Superior temporal gyrus (tissue), 1 donor: ENCODE data around the gene CRYGC.
"Not testable (repeated sequence)": the region's sequence is repeated elsewhere in the genome, so short reads cannot be mapped to it uniquely, and the experiment has no call there.

Experiments
- DNase-seq: peaks from one replicate; pipeline ENCODE4 v3.0.0-alpha.2; 2016; ENCODE audit errors: extremely low spot score

CRYGC gene, protein sequence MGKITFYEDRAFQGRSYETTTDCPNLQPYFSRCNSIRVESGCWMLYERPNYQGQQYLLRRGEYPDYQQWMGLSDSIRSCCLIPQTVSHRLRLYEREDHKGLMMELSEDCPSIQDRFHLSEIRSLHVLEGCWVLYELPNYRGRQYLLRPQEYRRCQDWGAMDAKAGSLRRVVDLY

DNA sequence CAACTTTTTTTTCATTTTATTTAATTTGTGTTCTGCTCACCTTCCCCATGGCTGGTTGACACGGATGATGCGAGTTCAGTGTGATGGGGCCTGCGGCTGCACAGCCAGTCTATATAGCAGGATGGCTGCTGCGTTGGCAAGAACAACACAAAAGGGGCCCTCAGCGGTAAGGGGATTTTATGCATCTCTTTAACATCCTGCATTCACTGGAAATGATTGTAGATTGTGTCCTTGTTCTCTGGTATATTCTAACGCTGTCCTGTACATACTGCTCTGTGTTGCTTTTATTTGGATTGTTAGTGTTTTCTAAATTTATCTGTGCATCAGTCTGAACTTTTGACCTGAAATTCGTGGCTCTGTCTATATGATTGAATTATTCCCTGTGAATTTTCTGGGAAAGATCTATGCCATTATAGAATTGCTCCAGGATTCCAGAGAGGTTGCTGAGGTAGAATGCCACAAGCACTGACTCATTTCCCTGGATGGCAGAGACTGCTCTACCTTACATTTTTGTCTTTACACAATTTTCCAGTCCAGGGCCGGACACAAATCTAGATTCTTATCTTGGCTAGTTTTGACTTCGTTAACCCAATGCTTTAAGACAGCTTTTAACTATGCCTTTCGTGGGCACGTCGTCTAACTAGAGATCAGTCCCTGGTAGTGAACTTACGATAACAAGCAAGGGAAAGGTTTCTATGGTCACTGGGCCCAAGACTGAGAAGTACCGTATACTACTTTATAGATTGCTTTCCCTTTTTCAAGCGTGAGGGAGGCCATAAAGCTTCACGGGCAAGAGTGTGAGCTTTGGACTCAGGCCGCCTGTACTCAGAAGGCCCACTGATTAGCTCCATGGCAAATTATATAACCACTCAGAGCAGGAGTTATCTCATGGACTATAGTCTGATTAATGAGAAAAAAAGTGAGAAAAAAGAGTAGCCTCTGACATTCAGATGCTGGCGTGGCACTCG, at the start of gene CRYGC:
Gene CRYGC, minus strand, starts transcription at position 85 of the 968 bp plus-strand sequence. Its CDS starts 36 bp downstream, at position 49.
- DNase-seq = no peak

DNA sequence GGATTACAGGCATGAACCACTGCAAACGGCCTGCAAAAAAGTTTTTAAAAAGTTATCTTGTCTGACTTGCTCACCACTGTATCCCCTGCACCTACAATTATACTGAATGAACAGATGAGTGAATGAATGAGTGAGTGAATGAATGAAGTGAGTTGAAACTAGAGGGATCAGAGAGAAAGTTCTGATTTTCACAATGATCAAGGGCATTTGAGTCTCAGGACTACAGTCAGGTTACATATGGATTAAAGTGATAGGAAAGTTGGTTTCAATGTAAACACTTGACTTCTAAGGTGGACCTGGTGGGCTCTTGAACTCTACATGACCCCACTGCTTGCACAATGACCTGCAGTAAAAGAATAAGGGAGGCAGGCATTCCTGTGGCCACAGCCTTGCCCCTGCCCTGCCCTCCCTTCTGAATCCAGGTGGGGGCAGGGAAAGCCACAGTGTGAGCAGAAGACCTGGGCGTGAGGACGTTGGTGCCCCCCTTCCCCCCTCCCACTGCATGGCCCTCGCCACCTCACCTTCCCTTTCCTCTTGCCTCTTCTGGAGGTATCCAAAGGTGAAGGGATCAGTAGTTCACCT, 49.5 kb upstream of the CRYGC start:
- DNase-seq = no peak

DNA sequence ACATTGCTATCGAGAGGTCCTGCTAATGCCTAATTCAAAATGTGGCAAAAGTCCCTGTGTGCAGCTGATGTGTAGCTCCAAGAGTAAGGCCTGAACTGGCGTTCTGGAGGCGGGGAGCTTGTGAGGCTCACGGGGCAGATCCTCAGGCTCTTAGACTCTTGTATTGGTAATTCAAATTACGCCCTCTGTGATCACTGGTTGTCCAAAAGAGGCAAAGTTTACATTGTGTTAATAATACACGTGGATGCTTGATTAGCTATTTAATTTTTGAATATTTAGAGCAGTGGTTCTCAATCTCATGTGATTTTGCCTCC, 46.2 kb upstream of the CRYGC start:
- DNase-seq = no peak

DNA sequence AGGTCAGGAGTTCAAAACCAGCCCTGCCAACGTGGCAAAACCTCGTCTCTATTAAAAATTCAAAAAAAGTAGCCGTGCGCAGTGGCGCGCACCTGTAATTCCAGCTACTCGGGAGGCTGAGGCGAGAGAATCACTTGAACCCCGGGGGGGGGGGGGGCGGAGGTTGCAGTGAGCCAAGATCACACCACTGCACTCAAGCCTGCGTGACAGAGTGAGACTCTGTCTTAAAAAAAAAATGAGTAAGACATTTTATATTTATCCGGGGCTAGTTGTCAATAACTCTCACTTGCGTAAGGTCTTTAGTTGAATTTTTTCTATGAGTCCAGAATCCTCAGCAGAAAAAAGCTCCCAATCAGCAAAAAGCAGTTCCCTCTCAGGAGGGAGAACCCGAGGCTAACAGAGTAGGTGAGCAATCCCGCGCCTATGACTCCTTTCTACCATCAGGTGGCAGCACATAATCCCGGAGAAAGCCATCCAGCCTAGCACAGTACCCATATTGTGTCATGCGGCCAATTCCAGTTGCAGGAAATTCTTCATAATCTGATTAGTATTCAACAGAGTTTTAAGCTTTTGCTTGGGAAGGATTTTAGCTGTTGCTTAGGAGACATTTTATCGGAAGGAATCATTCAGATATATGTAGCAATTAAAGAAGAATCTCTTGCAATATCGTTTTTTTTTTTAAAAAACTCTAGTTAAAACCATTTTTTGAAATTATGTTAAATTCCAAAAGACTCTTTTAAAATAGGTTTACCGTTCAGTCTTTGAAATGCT, 45.6 kb upstream of the CRYGC start:
- DNase-seq = peak; percentile 94

DNA sequence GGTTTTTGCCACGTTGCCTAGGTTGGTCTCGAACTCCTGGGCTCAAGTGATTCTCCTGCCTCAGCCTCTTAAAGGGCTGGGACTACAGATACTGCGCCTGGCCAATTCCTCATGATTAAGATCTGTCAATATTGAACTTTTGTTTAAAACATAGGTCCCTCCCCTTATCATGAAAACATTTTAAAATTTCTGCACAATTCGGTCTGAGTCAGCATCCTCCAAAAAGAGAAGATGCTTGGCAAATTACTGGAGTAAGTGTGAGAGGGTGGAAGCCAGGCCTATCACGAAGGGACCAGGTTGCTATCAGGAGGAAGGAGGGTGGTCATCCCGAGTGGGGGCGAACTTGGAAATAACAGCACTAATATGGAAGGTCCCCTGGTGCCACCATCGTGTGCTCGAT, 44.5 kb upstream of the CRYGC start:
- no peak for DNase-seq

DNA sequence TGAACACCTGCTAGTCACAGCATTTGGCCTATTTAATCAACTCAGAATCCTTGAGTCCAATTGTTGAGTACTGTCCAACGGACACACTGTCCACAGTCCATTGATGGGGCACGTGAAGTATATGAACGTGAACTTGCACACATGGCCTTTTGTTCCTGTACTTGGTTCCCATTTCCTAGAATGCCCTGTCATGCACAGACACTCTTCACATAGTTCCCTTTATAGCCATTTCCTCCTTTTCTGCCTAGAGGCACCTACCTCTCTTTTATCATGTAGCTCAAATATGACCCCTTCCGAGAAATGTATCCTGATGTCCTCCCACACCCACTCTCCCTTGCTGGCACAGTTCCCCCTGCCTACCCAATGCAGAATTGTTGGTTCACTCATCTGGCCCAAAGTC, 42.5 kb upstream of the CRYGC start:
- no peak for DNase-seq

DNA sequence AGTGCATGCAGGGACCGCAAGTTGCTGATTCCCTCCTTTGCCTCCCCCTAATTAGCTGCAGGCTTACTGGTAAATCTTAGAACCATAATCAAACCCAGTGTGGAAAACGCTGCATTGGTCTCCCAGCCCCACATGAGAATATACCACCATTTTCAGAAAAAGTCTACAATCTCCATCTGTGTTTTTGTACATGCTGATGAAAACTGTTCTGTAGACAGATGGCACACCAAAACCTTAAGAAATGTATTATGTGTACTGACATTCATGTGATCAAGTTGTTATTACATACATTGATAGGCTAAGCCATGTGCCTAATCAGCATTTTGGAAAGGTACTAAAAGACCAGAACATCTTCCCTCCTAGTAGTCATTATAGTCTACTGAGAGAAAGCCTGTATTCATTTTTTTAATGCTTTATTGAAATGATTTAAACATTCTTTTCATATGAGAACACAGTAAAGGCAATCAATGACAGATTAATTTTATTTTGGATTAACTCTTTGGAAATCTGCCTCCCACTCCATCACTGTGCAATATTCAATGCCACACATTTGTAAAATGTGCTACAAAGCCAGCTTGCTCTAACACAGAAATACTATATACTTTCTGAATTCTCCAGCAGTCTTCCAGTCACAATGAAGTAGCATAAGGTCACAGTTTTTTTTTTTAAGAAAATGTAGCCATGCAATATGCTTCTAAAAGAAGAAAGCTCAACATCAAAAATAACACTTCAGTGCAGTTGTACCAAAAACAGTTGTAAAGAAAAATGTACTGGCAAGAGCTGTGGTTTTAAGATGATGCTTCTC, 35.5 kb upstream of the CRYGC start:
- DNase-seq = peak; percentile 37

DNA sequence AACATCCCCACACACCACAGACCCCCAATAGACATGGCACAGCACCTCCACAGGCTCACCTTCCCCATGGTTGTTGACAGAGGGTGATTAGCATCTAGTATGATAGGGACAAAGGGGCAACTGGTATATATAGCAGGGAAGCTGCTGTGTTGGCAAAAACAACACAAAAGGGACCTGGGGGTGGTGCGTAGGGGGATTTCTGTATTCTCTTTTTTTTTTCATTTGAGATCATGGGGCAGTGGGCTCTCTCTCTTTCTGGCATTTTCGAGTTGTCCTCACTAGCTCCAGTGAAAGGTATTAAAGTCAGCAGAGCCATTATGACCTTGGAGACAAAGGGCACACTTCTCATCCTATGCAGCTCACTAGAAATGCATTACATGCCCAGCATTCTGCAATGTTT, 33.9 kb upstream of the CRYGC start, which contains the start of gene CRYGA:
Gene CRYGA, minus strand, starts transcription at position 101 of the 400 bp plus-strand sequence. Its CDS starts 33 bp downstream, at position 68.
- no peak for DNase-seq

DNA sequence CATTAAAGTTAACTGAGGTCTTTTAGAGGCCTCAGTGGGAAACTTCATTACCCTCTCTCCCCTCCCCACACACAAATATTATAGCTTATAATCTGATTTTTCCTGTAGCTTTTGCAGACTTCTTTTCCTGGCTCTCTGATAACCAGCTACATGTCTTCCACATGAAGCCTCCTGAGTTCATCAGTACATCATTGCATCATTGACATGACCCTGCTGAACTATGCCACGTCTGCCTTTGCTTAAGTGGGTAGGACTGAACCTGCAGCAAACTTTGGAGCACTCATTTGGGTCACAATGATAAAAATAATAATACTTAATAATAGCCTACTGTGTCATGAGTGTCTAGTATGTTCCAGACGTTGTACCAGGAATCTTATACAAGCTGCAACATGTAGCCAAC, 26.8 kb upstream of the CRYGC start:
- DNase-seq = no peak

DNA sequence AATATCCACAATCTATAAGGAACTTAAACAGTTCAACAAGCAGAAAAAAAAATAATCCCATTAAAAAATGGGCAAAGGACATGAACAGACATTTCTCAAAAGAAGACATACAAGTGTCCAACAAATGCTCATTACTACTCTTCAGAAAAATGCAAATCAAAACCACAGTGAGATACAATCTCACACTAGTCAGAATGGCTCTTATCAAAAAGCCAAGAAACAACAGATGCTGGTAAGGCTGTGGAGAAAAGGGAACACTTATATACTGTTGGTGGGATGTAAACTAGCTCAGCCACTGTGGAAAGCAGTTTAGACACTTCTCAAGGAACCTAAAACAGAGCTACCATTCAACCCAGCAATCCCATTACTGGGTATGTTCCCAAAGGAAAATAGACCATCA, 23.5 kb upstream of the CRYGC start:
- no peak for DNase-seq

DNA sequence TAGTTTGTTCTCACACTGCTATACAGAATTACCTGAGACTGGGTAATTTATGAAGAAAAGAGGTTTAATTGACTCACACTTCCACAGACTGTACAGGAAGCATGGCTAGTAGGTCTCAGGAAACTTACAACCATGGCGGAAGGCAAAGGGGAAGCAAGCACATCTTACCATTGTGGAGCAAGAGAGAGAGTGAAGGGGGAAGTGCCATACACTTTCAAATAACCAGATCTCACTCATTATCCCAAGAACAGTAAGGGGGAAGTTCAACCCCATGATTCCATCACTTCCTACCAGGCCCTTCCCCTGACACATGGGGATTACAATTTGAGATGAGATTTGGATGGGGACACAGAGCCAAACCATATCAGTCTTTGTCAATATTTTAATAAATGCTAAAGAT, 21.3 kb upstream of the CRYGC start:
- no peak for DNase-seq

DNA sequence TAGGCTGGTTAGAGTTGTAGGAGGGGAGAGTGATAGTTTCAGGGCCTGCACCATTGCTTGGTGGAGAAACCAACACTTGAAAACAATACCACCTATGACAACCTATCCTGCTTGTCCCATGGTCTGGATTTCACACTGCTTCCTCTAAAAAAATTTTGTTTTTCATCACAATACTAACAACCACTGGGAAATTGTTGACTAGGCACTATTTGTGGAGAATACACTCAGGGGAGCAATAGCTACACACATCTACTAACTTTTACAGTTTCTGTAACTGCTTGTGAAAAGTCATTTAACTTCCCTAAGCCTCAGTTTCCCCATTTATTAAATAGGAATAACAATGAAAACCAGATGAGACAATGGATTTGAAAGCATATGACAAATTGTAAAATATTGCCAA, 20.5 kb upstream of the CRYGC start:
- DNase-seq = no peak

DNA sequence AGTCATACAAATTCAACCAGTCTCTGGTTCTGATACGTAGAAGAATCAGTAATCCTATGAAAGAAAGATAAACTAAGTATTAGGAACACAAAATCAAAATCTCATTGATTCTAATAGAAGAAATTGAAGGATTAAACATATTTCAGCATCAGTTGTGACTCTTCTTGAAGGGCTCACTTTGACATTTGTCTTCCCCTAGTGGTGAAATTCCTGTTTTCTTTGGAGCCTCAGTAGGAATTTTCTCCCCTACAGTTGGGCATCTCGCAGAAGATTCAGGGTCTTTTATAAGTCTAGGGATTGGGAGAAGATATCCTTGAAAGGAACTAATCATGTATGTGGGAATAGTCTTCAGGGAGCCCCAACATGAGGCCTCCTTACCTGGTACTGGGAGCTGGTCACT, 19.2 kb upstream of the CRYGC start:
- DNase-seq = no peak

DNA sequence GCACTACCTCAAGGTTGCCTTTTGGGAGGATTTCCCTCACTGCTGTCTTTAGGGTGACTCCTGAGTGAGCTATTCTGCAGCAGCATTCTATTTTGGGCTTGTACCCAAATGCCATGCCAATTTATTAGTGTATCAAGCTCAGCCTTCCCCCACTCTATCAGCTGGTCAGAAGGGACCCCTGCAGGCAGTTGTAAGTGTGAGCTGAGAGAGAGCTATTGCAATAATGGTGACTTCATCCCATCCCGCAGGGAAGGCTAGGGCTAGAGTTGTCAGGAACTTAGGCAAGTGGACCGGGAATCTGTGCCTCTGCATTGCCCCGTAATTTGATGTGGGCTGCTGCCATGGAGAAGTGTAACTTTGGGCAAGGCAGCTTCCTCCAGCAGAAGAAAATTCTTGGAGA, 18.1 kb upstream of the CRYGC start:
- no peak for DNase-seq

DNA sequence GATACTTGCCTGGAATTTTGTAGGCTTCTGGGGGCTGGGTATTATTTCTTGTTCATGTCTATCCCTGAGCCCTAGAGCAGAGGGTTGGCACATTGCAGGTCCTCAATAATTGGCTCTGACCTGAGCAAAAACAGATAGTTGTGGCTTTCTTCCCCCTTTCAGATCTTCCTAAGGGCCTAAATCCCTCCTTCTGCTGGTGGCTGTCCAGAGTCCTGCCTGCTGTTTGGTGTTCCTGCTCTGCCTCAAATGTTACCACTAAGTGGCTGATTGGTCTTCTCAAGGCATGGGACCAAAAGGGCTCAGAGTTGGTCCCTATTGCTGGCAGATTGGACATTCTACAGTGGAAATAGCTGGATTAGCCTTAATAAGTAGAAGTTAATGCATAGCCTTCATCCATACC, 17.4 kb upstream of the CRYGC start:
- DNase-seq = no peak

DNA sequence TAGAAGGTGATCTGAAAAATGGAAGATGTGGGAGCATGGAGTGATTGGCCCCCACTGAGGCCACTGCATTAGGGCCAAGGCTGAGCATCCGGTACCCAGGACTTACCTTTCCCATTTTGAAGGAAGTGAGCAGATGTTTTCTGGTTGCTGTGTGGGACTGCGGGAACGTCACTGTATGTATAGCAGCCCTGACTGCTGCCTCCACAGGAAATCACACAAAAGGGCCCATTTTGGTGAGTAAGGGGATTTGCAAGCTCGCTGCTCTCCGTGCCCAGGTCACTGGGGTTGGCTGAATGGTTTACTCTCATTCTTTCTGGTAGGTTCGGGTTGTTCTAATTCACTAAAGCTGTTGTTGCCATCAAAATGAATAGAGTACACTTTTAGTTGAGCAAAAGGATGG, 16.4 kb upstream of the CRYGC start, which contains the start of gene CRYGB:
Gene CRYGB, minus strand, starts transcription at position 153 of the 400 bp plus-strand sequence. Its CDS starts 38 bp downstream, at position 115.
- DNase-seq = no peak

DNA sequence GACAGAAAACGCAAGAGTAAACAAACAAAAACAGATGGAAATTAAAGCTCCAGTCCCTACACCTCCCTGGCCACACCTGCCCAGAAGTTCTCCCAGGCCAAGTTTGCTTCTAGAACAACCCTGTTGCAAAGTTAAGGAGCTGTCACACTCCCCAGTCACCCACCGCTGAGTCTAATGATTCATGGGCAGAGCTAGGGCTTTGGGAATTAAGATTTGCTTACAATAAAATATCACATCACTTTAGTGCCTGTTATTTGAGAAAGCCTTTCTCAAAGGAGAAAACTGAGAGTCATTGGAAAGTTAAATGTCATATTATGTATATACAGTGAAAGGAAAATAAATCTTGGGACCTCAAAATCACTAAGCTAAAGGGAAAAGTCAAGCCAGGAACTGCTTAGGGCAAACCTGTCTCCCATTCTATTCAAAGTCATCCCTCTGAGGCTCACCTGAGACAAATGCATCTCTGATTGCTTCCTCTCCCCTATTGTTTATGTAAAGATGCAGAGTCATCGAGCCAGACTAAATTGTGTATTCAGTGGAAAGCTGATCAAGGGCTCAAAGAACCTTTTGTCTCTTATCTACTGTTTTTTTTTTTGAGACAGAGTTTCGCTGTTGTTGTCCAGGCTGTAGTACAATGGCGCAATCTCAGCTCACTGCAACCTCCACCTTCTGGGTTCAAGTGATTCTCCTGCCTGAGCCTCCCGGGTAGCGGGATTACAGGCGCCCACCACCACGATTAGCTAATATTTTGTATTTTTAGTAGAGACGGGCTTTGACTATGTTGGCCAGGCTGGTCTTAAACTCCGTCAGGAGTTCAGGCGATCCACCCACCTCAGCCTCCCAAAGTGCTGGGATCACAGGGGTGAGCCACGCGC, 13.5 kb upstream of the CRYGC start:
- peak; percentile 46 for DNase-seq

DNA sequence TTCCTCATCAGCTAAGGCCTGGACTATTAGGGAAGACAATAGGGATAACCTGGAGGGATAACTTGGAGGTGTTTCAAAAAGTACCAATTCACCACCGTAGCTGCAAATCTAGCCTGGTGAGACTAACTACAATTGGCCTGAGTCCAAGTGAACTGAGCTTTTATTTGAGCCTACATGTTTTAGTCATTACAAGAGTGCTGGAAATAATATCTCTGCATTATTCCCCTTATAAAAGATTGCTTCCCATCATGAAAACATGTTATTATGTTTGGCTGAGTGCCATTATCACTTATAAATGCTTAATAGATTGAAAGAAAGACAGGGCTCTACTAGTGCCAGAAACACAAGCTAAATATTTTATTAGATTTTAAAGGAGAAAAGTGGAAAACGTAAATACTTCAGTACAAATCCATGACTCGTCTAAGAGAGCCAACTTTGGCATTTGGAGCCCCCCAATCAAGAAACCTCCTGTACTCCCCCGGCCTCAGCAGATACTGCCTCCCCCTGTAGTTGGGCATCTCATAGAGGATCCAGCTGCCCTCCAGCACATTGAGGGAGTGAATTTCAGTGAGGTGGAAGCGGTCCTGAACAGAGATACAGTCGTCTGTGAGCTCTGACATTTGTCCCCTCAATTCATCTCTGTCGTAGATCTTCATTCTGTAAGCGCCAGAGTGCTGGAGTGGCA, 12.8 kb upstream of the CRYGC start:
- DNase-seq = peak; percentile 31

DNA sequence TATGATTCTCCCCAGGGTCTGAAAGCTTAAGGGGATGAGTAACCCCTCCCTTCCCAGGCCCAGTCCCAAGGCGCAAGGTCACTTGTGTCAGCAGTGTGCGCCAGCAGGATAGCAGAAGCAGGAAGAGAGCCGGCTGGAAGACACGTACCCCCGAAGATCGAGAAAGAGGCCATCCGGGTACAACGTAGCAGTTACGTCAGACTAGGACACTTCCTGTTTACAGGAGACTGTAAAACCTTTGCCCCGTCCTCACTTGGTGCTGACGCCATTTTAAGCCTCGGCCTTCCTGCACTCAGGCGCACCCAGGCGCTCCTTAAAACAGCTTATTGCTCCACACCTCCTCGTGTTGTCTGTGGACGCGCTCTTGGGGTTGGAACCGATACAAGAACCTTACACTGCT, 9.8 kb upstream of the CRYGC start:
- no peak for DNase-seq

DNA sequence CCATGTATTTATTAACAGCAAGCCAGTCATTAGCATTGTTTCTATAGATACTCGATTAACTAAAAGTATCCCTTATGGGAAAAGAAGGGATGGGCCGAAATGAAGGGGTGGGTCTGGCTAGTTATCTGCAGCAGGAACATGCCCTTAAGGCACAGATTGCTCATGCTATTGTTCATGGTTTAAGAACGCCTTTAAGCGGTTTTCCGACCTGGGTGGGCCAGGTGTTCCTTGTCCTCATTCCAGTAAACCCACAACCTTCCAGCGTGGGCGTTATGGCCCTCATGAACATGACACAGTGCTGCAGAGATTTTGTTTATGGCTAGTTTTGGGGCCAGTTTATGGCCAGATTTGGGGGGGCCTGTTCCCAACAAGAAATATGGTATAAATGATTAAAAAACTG, 8.7 kb upstream of the CRYGC start:
- DNase-seq = not testable (repeated sequence)
